NCI-H774 (cell line): ENCODE data around the gene OAS3.
"Not testable (repeated sequence)": the region's sequence is repeated elsewhere in the genome, so short reads cannot be mapped to it uniquely, and the experiment has no call there.

ENCODE experiments used
- DNase-seq: peaks from one replicate; lab custom pipeline; 2025; lab: John Stamatoyannopoulos, UW

Gene OAS3, protein sequence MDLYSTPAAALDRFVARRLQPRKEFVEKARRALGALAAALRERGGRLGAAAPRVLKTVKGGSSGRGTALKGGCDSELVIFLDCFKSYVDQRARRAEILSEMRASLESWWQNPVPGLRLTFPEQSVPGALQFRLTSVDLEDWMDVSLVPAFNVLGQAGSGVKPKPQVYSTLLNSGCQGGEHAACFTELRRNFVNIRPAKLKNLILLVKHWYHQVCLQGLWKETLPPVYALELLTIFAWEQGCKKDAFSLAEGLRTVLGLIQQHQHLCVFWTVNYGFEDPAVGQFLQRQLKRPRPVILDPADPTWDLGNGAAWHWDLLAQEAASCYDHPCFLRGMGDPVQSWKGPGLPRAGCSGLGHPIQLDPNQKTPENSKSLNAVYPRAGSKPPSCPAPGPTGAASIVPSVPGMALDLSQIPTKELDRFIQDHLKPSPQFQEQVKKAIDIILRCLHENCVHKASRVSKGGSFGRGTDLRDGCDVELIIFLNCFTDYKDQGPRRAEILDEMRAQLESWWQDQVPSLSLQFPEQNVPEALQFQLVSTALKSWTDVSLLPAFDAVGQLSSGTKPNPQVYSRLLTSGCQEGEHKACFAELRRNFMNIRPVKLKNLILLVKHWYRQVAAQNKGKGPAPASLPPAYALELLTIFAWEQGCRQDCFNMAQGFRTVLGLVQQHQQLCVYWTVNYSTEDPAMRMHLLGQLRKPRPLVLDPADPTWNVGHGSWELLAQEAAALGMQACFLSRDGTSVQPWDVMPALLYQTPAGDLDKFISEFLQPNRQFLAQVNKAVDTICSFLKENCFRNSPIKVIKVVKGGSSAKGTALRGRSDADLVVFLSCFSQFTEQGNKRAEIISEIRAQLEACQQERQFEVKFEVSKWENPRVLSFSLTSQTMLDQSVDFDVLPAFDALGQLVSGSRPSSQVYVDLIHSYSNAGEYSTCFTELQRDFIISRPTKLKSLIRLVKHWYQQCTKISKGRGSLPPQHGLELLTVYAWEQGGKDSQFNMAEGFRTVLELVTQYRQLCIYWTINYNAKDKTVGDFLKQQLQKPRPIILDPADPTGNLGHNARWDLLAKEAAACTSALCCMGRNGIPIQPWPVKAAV

DNA sequence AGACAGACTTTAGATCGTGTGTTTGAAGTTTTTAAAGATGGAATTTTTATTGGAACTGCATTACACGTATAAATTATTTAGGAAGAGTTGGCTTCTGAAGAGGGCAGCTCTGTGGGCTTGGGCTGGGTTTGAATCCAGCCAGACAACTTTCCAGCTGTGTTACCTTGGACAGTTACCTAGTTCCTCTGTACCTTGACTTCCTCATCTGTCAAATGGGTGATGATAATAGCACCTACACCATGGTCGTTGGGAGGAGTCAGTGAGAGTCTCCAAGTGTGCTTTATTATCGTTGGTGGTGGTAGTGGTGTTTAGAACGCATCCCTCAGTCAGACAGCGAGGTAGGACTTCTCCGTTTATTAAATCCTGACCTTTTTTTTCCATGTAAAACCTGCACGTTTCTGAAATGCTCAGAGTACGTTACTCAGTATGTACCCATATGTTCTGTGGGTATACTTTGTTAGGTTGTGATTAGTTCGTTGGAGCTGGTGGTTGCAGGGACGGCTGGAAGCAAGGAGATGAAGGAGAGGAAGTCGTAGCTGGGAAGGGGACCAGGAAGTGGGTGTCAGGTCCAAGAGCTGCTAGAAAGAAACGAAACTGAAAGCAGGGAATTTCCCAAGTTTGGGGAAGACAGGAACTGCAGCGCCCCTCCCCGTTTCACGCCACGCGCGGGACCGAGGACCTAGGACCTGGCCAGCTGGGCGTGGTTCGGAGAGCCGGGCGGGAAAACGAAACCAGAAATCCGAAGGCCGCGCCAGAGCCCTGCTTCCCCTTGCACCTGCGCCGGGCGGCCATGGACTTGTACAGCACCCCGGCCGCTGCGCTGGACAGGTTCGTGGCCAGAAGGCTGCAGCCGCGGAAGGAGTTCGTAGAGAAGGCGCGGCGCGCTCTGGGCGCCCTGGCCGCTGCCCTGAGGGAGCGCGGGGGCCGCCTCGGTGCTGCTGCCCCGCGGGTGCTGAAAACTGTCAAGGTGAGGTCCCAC is at the start of gene OAS3:
TSS of gene OAS3 (plus strand) at position 734 of the 979 bp plus-strand sequence. CDS start at position 791, 57 bp downstream.
- DNase-seq: peak; percentile 82

DNA sequence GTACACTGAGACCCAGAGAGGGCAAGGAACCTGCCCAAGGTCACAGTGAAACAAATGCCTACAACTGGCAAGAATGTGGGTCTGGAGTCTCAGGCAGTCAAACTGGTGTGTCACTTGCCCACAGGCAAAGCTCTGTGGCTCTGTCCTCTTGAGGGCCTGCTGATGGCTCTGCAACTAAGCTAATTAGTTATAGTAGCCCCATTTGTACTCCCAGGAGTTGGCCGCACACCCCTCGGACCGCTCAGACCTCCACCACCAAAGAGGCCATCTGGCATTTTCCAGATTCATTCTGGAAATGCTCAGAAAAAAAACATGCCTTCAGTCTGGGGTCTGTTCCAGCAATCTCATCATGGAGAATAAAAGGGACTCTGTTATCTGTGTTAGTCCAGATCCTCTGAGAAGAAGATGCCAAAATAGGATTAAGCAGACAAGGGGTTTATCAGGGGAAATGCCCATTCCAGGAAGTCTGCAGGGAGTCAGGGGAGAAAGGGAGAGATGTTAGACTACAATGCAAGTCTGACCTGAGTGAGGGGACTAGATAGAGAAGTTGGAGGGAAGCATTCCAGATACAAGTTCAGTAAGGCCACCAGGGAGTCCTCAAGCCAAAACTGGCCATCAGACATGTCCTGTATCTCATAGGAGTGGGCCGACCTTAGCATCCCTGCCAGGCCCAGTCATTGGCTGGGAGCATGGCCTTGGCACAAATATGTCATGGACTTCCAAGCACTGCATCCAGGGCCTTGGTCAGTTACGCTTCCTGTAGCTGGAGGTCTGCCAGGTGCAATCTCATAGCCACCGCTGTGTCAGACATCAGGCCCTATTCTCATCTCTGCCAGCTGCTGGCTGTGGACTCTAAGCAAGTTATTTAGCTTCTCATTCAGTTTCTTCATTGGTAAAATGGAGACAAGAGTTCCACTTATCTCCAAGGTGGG is 46.9 kb upstream of the OAS3 start:
- DNase-seq: peak; percentile 26

DNA sequence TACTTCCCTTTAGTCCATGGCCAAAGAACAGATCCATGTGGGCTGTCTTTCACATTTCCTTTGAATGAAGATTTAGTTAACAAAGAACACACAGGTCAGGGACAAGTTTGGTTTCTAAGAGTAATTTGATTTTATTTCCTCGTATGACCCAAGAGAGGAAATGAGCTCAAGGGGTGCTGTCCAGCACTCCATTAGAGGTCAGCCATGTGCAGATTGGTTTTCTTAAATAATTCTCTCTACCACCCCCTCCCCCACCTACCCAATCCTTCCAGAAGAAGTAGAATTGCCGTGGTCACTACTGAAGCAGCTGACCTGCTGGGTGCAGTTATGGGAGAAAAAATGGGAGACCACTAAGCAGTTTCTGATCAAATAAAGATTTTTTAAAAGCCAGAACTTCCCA is 45.4 kb upstream of the OAS3 start:
- DNase-seq: no peak

DNA sequence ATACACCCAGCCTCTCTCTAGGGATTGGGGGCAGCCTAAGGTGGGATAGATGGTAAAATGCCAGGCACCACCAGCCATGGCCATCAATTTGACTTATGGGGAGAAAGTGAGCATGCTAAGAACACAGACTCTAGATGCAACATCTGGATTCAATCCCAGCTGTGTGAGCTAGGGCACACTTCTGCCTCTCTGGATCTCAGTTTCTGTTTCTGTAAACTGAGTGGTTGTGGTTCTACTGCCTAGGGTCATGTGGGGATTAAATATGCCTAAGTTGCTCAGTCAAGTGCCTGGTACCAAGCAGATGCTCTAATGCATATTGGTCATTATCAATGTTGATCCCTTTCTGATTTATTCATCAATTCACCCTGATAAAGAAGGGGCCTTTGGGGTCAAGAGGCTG is 44.1 kb upstream of the OAS3 start:
- no peak for DNase-seq

DNA sequence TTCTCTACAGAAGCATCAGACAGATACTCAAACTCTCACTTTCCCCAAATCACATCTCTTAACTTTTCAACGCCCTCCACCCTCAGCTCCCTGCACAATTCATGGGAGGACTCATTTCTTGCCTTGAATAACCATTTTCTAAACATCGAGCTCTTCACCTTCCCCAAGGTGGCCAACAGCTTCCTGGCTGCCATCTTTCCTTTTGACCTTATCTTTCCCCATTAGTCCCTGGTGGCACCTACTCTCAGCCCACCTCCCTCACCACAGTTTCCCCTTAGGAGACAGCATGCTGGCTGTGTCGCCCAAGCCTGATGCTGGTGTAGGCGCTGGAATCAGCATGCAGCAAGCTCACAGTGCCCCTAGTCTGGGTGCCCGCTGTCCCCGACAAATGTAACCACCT is 39.9 kb upstream of the OAS3 start:
- DNase-seq: no peak

DNA sequence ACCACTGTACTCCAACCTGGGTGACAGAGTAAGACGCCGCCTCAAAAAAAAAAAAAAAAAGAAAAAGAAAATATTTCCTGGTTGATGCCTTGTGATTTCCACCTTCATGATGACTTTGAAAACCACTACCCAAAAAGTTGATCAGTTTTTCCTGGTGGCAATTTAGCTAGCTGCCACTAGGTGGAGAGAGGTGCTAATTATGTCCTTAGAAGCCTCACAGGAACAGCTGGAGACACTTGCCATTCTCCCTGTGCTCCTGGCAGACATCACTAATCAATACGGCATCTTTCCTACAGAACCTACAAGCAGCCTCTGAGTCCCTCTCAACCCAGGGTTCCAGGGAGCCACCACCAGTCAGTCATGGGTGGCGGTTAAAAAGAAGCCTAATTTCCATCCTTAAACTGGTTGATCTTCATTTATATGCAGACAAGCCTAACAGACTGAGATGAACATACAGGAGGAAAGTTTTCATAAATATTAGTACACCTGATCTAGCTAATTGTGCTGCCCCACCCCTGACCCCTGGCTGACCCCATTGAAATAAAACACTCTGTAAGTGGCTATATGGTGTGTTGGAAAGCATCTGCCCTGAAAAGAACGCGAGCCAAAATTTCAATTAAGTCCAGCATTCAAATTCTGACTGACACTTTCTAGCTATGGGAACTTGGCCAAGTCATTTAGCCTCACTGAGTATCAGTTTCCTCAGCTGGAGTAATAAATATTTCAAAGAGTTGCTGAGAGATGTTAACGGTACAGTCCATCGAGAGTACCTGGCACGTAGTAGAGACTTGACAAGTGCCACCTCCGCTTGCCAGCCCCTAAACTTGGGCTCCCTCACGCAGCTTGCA is 37.8 kb upstream of the OAS3 start:
- peak; percentile 73 for DNase-seq

DNA sequence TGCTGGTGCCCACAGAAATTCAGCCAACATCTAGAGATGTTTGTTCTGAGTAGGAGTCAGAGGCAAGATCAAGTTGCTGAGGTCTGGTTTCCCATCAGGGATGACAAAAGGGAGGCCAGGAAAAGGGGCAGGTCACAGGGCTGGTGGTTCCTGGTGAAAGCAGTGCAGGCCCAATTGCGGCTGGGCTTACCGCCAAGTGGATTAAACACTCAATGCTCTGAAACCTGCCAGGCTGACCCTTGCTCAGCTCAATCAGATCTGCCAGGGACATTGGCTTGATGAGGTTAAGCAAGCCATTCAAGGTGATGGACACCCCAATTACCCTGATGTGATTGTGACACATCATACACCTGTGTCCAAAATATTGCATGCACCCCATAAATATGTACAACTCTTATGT is 37.0 kb upstream of the OAS3 start:
- DNase-seq: peak; percentile 18

DNA sequence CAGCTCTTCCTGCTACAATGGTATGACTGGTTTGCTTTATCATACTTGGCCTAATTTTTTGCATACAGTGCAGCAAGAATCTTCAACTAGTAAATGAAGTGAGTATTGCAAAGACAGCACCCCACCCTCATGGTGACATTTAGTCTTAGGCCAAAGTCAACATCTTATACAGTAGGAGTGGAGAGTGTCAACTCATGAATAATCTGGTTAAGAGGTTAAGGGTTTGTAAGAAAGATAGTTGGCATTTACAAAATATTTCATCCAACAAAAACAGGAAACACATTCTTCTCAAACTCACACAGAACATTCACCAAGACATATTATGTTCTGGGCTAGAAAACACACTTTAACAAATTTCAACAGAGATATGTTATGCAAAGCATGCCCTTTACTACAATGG is 33.7 kb upstream of the OAS3 start:
- DNase-seq: no peak

DNA sequence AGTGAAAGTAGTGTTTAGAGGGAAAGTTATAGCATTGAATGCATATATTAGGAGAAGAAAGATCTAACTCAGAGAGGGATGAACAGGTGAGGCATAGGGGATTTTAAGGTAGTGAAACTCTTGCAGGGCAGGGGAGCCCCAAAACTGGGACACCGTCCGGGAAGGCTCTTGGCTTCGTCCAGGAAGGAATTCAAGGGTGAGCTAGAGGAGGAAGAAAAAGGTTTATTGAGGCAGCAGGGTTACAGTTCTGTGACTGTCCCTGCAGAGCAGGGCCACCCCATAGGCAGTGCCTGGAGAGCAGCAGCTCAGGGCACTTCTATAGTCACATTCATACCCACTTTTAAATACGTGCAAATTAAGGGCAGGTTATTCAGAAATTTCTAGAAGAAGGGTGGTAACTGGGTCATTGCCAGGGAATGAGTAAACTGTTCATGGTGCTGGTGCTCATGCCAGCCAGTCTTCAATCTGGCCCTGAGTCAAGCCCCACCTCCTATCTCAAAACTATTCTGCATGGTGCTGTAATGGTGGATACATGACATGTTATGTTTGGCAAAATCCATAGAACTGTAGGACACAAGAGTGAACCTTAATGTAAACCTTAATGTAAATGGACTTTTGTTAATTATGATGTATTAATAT is 32.7 kb upstream of the OAS3 start:
- no peak for DNase-seq

DNA sequence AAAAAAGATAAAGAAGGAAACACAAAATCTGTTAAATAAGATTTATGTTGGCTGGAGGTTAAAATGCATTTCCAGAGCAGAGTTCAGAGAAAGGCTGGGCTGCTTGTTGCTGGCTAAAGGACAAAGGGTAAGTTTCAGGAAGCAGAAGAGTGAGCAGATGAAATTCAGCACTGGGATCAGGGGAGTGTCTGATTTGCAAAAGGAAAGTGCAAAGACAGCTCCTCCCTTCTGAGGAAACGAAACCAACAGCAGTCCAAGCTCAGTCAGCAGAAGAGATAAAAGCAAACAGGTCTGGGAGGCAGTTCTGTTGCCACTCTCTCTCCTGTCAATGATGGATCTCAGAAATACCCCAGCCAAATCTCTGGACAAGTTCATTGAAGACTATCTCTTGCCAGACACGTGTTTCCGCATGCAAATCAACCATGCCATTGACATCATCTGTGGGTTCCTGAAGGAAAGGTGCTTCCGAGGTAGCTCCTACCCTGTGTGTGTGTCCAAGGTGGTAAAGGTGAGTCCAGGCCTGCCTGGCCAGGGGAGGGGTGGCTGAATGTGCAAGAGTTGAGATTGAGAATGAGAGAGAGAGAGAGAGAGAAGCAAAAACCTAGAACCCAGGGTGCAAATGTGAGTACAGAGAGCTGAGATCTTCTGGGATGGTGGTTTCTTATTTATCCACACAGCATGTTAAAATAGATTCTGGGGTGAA is 31.4 kb upstream of the OAS3 start, which contains the start of gene OAS1:
TSS of gene OAS1 (plus strand) at position 251 of the 703 bp plus-strand sequence. CDS start at position 329, 78 bp downstream.
- peak; percentile 63 for DNase-seq

DNA sequence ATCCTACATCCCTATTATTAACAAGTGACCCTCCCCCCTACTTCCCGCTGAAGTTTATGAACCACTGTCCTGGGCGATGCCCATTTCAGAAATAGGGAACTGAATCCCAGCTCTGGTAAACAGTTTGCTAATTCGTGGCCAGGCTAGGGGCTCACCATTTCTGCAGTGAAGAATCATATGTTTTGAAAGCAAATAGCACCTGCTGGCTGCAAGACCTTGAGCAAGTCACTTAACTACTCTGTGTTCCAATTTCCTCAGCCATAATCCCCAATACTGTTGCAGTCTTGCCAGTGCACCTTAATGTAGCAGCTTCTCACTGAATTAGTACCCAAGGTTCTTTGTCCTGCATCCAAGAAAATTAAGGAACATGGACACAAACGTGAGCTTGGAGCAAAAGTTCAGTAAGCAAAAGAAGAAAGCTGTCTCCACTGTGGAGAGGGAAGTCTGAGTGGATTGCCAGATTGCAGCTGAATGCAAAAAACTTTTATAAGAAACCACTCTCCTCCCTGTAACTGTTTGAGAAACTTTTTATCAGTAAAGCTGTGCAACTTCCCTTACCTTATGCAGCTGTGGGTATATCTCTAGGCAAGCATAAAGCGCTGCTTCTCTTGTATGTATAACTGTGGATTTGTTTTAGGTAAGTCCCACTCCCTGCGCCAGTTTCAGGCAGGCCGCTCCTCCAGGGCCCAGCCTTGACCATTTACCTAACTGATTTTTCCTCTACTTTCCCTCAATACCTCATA is 30.7 kb upstream of the OAS3 start:
- no peak for DNase-seq

DNA sequence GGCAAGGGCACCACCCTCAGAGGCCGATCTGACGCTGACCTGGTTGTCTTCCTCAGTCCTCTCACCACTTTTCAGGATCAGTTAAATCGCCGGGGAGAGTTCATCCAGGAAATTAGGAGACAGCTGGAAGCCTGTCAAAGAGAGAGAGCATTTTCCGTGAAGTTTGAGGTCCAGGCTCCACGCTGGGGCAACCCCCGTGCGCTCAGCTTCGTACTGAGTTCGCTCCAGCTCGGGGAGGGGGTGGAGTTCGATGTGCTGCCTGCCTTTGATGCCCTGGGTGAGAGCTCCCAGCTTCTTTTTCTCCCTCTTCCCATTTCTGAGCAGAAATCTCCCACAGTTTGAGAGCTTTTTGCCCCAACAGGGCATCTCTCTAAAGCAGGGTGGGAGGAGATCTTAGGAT is 29.7 kb upstream of the OAS3 start:
- DNase-seq: no peak

DNA sequence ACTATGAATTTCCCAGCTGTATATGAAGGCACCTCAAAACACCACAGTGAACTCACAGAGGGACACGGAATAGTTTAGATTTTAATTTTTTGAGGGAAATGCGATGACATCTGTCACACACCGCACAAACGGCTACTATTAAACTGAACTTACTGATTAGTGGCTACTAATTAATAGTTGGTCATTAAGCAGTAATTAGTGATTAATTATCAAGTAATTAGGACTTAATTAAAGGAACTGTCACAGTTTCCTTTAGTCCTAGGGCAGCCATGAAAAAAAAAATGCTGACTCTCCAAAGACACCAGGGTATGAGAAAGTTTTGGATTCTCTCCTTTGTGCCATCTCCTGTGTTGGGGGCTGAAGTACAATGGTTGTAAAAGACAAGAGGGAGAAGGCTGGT is 28.6 kb upstream of the OAS3 start:
- DNase-seq: no peak

DNA sequence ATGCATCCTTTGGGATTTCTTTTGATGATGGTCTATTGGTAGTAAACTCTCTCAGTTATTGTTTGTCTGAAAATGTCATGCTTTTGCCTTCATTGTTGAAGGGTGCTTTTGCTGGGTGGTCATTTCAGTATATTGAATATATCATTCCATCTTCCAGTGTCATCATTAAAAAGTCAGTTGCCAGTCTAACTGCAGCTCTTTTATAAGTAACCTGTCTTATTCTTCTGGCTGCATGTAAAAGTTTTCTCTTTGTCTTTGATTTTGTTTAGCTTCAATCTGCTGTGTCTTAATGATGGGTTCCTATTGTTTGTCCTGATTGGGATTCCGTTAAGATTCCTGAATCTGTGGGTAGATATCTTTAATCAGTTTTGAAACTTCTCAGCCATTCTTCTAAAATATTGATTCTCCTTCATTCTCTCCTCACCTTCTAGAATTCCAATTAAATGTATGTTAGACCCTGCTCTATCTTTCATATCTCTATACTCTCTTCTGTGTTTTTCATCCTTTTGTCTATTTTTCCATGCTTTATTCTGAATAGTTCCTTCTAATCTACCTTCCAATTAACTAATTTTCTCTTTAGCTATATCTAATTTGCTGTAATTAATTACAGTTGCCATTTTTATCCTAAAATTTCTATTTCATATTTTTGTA is 25.1 kb upstream of the OAS3 start:
- DNase-seq: no peak

DNA sequence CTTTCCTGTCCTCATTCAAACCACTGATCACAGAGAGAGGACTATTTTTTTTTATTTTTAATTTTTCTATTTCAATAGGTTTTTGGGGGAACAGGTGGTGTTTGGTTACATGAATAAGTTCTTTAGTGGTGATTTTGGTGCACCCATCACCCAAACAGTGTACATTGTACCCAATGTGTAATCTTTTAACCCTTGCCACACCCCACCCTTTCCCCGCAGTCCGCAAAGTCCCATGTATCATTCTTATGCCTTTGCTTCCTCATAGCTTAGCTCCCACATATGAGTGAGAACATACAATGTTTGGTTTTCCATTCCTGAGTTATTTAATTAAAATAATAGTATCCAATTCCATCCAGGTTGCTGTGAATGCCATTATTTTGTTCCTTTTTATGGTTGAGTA is 24.4 kb upstream of the OAS3 start:
- DNase-seq: not testable (repeated sequence)

DNA sequence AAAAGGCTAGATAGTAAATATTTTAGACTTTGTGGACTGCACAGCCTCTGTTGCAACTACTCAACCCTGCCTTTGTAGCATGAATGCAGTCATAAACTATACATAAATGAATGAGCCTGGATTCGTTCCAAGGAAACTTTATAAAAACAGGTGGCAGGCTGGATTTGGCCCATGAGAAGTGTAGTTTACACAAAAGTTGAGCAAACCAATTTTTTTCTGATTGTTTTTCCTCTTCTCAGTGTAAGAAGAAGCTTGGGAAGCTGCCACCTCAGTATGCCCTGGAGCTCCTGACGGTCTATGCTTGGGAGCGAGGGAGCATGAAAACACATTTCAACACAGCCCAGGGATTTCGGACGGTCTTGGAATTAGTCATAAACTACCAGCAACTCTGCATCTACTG is 22.0 kb upstream of the OAS3 start:
- DNase-seq: peak; percentile 31

DNA sequence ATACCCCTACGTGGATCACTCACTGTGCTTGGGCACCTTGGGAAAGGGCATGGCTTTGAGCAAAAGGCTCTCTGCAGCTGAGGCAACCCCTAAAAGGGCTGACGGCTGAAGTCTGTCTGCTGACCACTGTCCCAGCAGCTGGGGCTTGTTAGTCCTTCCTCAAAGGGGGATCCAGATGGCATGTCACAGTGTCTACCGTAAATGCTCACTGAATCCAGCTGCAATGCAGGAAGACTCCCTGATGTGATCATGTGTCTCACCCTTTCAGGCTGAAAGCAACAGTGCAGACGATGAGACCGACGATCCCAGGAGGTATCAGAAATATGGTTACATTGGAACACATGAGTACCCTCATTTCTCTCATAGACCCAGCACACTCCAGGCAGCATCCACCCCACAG is 19.2 kb upstream of the OAS3 start:
- DNase-seq: no peak
